ENCODE data around the gene GCNA.

GCNA gene, protein sequence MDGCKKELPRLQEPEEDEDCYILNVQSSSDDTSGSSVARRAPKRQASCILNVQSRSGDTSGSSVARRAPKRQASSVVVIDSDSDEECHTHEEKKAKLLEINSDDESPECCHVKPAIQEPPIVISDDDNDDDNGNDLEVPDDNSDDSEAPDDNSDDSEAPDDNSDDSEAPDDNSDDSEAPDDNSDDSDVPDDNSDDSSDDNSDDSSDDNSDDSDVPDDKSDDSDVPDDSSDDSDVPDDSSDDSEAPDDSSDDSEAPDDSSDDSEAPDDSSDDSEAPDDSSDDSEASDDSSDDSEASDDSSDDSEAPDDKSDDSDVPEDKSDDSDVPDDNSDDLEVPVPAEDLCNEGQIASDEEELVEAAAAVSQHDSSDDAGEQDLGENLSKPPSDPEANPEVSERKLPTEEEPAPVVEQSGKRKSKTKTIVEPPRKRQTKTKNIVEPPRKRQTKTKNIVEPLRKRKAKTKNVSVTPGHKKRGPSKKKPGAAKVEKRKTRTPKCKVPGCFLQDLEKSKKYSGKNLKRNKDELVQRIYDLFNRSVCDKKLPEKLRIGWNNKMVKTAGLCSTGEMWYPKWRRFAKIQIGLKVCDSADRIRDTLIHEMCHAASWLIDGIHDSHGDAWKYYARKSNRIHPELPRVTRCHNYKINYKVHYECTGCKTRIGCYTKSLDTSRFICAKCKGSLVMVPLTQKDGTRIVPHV

DNA sequence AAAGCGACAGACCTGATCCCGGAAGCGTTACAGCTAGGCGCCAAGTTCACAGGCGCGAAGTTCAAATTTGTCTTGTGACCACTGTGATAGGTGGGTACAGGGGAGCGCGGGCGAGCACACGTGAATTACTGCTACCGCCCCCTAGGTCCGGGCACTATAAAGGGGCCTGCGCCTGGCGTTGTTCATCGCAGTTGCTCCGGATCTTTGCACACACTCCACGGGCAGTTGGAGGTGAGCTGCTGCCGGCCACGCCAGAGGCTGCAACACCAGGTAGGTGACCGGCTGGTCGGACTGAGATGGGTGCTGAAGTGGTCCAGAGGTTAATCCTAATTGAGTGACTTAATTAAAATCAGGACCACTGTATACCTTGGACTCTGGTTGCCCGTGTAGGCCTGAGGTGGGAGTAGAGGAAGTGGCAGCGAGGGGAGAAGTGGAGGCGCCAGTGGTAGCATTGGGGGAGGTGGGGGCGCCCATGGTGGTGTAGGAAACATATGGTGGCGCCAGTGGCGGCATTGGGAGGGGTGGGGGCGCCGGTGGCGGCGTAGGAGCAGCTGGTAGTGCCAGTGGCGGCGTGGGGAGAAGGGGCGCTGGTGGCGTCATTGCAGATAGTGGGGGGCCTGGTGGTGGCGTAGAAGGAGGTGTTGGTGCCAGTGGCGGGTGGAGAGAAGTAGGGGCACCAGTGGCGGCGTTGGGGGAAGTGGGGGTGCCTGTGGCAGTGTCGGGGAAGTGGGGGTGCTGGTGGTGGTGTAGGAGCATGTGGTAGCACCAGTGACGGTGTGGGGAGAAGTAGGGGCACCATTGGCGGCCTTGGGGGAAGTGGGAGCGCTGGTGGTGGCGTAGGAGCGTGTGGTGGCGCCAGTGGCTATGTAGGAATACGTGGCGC is at the start of gene GCNA:
Gene GCNA, plus strand, starts transcription at position 185 of the 883 bp plus-strand sequence. CDS start 2,385 bp downstream, outside the sequence.
- Histone ChIP-seq H3K9ac (ENCODE audit: low read depth, low read length) (no peak within 1 kb of the TSS), H3K4me1 (ENCODE audit: insufficient read depth, low read length) (no peaks in the 10 kb centered on the region), H3K27ac (ENCODE audit: low read length) (no peak within 1 kb of the TSS), H3K36me3 (ENCODE audit: insufficient read depth, low read length) (peaks cover 41% of the 10 kb centered on the region), H3K4me3 (ENCODE audit: low read depth in 1 of 2, low read length in 2 of 2) (no peak within 1 kb of the TSS), H4K20me1 (ENCODE audit: insufficient read depth, low read length) (no peaks in the 10 kb centered on the region), H3K4me2 (ENCODE audit: insufficient read depth, low read length) (no peak within 1 kb of the TSS), H3K27me3 (ENCODE audit: insufficient read depth, low read length, poor library complexity) (no peaks in the 10 kb centered on the region), H2AFZ (ENCODE audit: low read depth, low read length) (no peak within 1 kb of the TSS), H3K9me3 (ENCODE audit: insufficient read depth, low read length, severe bottlenecking) (no peaks in the 10 kb centered on the region), H3K79me2 (ENCODE audit: insufficient read depth, low read length) (no peaks in the 10 kb centered on the region)
- TF ChIP-seq, protein P1, sequence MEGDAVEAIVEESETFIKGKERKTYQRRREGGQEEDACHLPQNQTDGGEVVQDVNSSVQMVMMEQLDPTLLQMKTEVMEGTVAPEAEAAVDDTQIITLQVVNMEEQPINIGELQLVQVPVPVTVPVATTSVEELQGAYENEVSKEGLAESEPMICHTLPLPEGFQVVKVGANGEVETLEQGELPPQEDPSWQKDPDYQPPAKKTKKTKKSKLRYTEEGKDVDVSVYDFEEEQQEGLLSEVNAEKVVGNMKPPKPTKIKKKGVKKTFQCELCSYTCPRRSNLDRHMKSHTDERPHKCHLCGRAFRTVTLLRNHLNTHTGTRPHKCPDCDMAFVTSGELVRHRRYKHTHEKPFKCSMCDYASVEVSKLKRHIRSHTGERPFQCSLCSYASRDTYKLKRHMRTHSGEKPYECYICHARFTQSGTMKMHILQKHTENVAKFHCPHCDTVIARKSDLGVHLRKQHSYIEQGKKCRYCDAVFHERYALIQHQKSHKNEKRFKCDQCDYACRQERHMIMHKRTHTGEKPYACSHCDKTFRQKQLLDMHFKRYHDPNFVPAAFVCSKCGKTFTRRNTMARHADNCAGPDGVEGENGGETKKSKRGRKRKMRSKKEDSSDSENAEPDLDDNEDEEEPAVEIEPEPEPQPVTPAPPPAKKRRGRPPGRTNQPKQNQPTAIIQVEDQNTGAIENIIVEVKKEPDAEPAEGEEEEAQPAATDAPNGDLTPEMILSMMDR (IDR thresholded peaks at IDR 0.05; ENCODE audit: borderline replicate concordance, extremely low read depth, low read length, poor library complexity, severe bottlenecking) = no peak
- TF ChIP-seq EZH2 (IDR thresholded peaks at IDR 0.05; ENCODE audit: borderline replicate concordance, low read depth, low read length, severe bottlenecking) = no peak
- ATAC-seq (ENCODE audit: insufficient read depth, low read depth) = peak; percentile 15; the same call in 2 of the 3 replicates
- peak; percentile 8 for DNase-seq

DNA sequence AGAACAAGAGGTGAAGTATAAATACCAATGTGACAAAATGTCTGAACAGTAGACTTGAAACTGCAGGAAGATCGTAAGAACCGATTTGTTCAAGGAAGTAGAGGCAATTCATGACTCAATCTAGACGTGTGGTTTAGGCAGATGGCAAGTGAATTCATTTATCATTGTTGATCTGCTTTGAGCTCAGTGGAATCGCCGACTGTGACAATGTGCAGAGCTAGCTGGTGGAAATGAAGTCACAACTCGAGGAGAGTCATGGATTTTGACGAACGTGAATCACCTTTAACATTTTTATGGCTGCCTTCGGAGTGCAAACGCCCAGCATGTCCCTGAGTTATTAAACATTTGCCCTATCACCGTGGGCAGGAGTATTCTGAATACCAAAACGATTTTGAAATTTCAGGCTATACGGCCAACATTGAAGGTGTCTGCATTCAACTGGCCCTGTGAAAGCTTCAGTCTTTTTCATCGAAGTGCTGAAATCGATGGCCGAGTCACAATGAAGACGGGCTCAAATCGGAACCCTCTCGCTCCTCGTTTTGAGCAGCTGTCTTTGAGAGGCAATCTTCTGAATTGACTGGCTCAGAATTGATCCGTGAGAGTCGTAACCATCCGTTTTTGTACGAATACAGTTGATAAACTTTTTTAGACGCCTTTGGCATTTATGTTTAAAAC is 46.0 kb upstream of the GCNA start:
- H3K9me3 ChIP-seq (ENCODE audit: insufficient read depth, low read length, severe bottlenecking) = no peaks in the 10 kb centered on the region
- H3K27ac ChIP-seq (ENCODE audit: low read length) = peak overlapping the region; percentile 91
- TF ChIP-seq, protein P1 (IDR thresholded peaks at IDR 0.05; ENCODE audit: borderline replicate concordance, extremely low read depth, low read length, poor library complexity, severe bottlenecking) = no peak
- no peak for TF ChIP-seq EZH2 (IDR thresholded peaks at IDR 0.05; ENCODE audit: borderline replicate concordance, low read depth, low read length, severe bottlenecking)
- peak overlapping the region; percentile 60 for H3K4me2 ChIP-seq (ENCODE audit: insufficient read depth, low read length)
- H3K27me3 ChIP-seq (ENCODE audit: insufficient read depth, low read length, poor library complexity) = no peaks in the 10 kb centered on the region
- peak overlapping the region; percentile 35 to 70; a peak in 3 of 4 replicates for H3K4me3 ChIP-seq (ENCODE audit: low read depth in 1 of 2, low read length in 2 of 2)
- peak overlapping the region; percentile 81 for H3K9ac ChIP-seq (ENCODE audit: low read depth, low read length)
- H2AFZ ChIP-seq (ENCODE audit: low read depth, low read length) = peak overlapping the region; percentile 62
- DNase-seq = peak; percentile 59
- H4K20me1 ChIP-seq (ENCODE audit: insufficient read depth, low read length) = peaks cover 31% of the 10 kb centered on the region
- H3K36me3 ChIP-seq (ENCODE audit: insufficient read depth, low read length) = peaks cover 8% of the 10 kb centered on the region
- peak; percentile 51 for ATAC-seq (ENCODE audit: insufficient read depth, low read depth)
- peaks cover 49% of the 10 kb centered on the region for H3K79me2 ChIP-seq (ENCODE audit: insufficient read depth, low read length)
- H3K4me1 ChIP-seq (ENCODE audit: insufficient read depth, low read length) = peaks cover 35% of the 10 kb centered on the region

GRCh38 chrX:71532753-71533425 is 45.3 kb upstream of the GCNA start, which contains the start of gene OGT:
Gene OGT, plus strand, starts transcription at chrX:71533104. Its CDS starts 196 bp downstream, at chrX:71533300.
- peak within 1 kb of the TSS; percentile 92 for H3K4me2 ChIP-seq (ENCODE audit: insufficient read depth, low read length)
- H3K79me2 ChIP-seq (ENCODE audit: insufficient read depth, low read length) = peaks cover 56% of the 10 kb centered on the region
- peaks cover 42% of the 10 kb centered on the region for H3K4me1 ChIP-seq (ENCODE audit: insufficient read depth, low read length)
- peak within 1 kb of the TSS; percentile 71 for H2AFZ ChIP-seq (ENCODE audit: low read depth, low read length)
- peak within 1 kb of the TSS; percentile 98 for H3K27ac ChIP-seq (ENCODE audit: low read length)
- no peaks in the 10 kb centered on the region for H3K9me3 ChIP-seq (ENCODE audit: insufficient read depth, low read length, severe bottlenecking)
- H3K9ac ChIP-seq (ENCODE audit: low read depth, low read length) = peak within 1 kb of the TSS; percentile 81
- peaks cover 12% of the 10 kb centered on the region for H3K36me3 ChIP-seq (ENCODE audit: insufficient read depth, low read length)
- peak; percentile 96 for DNase-seq
- TF ChIP-seq EZH2 (IDR thresholded peaks at IDR 0.05; ENCODE audit: borderline replicate concordance, low read depth, low read length, severe bottlenecking) = no peak
- TF ChIP-seq, protein P1 (IDR thresholded peaks at IDR 0.05; ENCODE audit: borderline replicate concordance, extremely low read depth, low read length, poor library complexity, severe bottlenecking) = no peak
- H3K27me3 ChIP-seq (ENCODE audit: insufficient read depth, low read length, poor library complexity) = no peaks in the 10 kb centered on the region
- peak within 1 kb of the TSS; percentile 51 to 70; a peak in 3 of 4 replicates for H3K4me3 ChIP-seq (ENCODE audit: low read depth in 1 of 2, low read length in 2 of 2)
- peaks cover 36% of the 10 kb centered on the region for H4K20me1 ChIP-seq (ENCODE audit: insufficient read depth, low read length)
- peak; percentile 86 for ATAC-seq (ENCODE audit: insufficient read depth, low read depth)
